ENCODE measurements around the gene CPNE8. TPM values are rescaled to one million over a fixed set of nuclear protein-coding genes. Genes with fewer than 3 reads are reported as not detected.

The CPNE8 gene
- total RNA-seq, 4 donors from 2014 or later, result 10.5 to 18.1 (median 15.1) TPM

DNA sequence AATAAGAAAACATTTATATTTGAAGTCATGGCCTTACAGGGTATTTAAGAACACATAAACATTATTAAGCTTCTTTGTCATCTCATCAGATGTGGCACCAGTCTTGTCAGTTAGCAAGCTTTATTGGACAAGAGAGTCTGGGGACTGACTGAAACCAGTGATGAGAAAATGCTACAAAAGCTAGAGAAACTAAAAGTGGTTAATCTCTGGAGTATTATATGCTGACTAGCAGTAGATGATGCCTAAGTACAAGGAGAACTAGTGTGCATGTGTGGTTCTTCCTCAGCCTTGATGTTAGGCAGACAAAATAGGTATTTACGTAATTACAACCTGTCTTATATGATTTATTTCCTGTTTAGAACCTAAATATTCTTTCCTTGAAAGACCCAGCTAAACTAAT, 176.5 kb downstream of the CPNE8 start:
- no peak for DNase-seq
- 74 to 100% methylated on average over 1 of the region's 1 CpG for WGBS, 2 donors
- intact Hi-C loops (cut with DNase I), result no loop called here
- no peaks in the 10 kb centered on the region for H3K9me3 ChIP-seq
- H3K36me3 ChIP-seq, result peaks cover 0 to under 1% (median 0%) of the 10 kb centered on the region in 3 donors
- H3K4me3 ChIP-seq, result no peak overlapping the region
- TF ChIP-seq, protein P1, sequence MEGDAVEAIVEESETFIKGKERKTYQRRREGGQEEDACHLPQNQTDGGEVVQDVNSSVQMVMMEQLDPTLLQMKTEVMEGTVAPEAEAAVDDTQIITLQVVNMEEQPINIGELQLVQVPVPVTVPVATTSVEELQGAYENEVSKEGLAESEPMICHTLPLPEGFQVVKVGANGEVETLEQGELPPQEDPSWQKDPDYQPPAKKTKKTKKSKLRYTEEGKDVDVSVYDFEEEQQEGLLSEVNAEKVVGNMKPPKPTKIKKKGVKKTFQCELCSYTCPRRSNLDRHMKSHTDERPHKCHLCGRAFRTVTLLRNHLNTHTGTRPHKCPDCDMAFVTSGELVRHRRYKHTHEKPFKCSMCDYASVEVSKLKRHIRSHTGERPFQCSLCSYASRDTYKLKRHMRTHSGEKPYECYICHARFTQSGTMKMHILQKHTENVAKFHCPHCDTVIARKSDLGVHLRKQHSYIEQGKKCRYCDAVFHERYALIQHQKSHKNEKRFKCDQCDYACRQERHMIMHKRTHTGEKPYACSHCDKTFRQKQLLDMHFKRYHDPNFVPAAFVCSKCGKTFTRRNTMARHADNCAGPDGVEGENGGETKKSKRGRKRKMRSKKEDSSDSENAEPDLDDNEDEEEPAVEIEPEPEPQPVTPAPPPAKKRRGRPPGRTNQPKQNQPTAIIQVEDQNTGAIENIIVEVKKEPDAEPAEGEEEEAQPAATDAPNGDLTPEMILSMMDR (IDR thresholded peaks at IDR 0.05), result no peak
- no peak for TF ChIP-seq POLR2A (IDR thresholded peaks at IDR 0.05)
- H3K27ac ChIP-seq, result no peak overlapping the region
- no peaks in the 10 kb centered on the region for H3K4me1 ChIP-seq
- H3K27me3 ChIP-seq, result no peaks in the 10 kb centered on the region

DNA sequence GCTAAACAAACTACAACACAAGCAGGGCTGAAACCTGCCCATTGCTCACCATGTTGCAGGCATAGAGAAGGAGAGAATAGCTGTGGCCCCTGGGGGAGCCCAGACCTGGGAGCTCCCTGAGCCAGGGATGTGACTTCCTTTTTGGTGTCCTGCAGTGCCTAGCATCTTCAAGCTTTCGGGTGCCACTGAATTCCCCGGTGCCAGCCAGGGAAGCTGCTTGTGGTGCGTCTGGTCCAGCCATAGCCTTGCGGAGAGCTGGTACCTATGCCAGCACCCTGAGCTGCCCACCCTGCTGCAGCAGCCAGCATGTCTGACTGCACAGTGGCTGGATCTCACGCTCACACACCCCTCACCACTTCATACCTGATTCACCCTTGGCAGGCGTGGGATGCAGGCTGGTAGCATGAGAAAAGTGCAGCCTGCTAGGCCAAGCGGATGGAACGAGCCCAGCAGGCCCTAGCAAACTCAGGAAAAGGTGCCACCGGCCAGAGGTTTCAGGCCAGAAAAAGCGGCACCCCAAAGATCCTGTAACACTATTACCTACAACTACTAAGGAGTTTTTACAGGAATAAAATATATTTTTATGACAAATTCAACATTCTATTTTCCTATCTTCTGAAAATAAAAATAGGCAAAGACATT, 183.7 kb downstream of the CPNE8 start:
- intact Hi-C loops (cut with DNase I), result no loop called here
- 87 to 96% methylated on average over 6 to 9 of the region's 10 CpGs for WGBS, 2 donors
- H3K4me3 ChIP-seq, result no peak overlapping the region
- H3K9me3 ChIP-seq, result no peaks in the 10 kb centered on the region
- DNase-seq, result no peak
- H3K4me1 ChIP-seq, result no peaks in the 10 kb centered on the region
- H3K36me3 ChIP-seq, result peaks cover 0 to 34% (median 0%) of the 10 kb centered on the region in 3 donors
- TF ChIP-seq, protein P1 (IDR thresholded peaks at IDR 0.05), result no peak
- no peak for TF ChIP-seq POLR2A (IDR thresholded peaks at IDR 0.05)
- no peaks in the 10 kb centered on the region for H3K27me3 ChIP-seq
- no peak overlapping the region for H3K27ac ChIP-seq

DNA sequence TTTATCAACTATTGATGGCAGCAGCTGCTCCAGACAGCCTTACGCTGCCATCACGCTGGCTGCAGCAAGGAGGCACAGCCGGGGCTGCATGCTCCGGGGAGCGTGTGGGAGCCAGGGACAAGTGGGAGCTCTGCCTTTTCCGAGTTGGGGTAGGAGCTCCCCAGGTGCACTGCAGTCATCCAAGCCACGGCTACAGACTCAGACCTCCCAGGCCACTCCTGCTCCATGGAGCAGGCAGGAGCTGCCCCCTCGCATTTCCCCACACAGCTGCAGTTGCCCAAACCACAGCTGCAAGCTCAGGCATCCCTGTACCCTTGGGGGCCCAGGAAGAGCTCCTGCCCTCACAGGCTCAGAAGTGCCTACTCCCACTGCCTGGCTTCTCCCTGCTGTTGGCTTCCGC, 184.7 kb downstream of the CPNE8 start:
- Histone ChIP-seq H3K27me3 (no peaks in the 10 kb centered on the region), H3K36me3 (peaks cover 0 to 34% (median 0%) of the 10 kb centered on the region in 3 donors), H3K9me3 (no peaks in the 10 kb centered on the region), H3K4me1 (no peaks in the 10 kb centered on the region), H3K4me3 (no peak overlapping the region), H3K27ac (no peak overlapping the region)
- WGBS, 2 donors, result 100% methylated on average over 1 to 6 of the region's 9 CpGs
- no peak for DNase-seq
- TF ChIP-seq, protein P1 (IDR thresholded peaks at IDR 0.05), result no peak
- no peak for TF ChIP-seq POLR2A (IDR thresholded peaks at IDR 0.05)
- intact Hi-C loops (cut with DNase I), result no loop called here

DNA sequence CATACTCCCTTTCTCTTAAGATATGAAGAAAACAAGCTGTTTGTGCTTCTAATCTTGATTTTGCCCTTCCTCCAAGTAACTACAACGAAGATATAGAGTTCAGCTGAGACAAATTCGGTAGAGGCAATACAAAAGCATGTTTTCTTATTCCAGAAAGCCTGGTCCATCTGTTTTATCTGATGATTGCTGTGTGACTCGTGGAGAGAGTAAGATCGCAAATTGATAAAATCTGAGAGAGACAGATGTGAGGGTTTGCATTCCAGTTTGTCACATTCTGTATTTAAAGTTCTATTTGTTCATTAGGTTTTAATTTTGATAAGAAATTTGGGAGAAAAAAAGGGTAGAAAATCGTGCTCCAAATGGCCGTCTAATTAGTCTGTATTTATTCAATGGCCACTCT, 192.1 kb downstream of the CPNE8 start:
- intact Hi-C loops (cut with DNase I), result no loop called here
- no peak for DNase-seq

GRCh38 chr12:38711054-38711453, 194.3 kb downstream of the CPNE8 start:
- Histone ChIP-seq H3K4me3 (no peak overlapping the region), H3K9me3 (no peaks in the 10 kb centered on the region), H3K4me1 (no peaks in the 10 kb centered on the region), H3K27ac (no peak overlapping the region), H3K36me3 (no peaks in the 10 kb centered on the region), H3K27me3 (no peaks in the 10 kb centered on the region)
- no peak for DNase-seq
- intact Hi-C loops (cut with DNase I), result no loop called here
- TF ChIP-seq, protein P1 (IDR thresholded peaks at IDR 0.05), result no peak
- TF ChIP-seq POLR2A (IDR thresholded peaks at IDR 0.05), result no peak
- WGBS, 2 donors, result 64 to 70% methylated on average over 2 of the region's 2 CpGs

More for the DNA sequence above, 192.1 kb downstream of the CPNE8 start:
- H3K4me1 ChIP-seq, result no peaks in the 10 kb centered on the region
- no peaks in the 10 kb centered on the region for H3K9me3 ChIP-seq
- H3K4me3 ChIP-seq, result no peak overlapping the region
- TF ChIP-seq, protein P1 (IDR thresholded peaks at IDR 0.05), result no peak
- no peak for TF ChIP-seq POLR2A (IDR thresholded peaks at IDR 0.05)
- no peaks in the 10 kb centered on the region for H3K27me3 ChIP-seq
- no peaks in the 10 kb centered on the region for H3K36me3 ChIP-seq
- no peak overlapping the region for H3K27ac ChIP-seq
- 78 to 80% methylated on average over 6 of the region's 6 CpGs for WGBS, 2 donors
